Tongue (tissue), 2 donors: Measurements from ENCODE around the gene TAC1. TPM values are rescaled to one million over a fixed set of nuclear protein-coding genes. Genes with fewer than 3 reads are reported as not detected.
"Not testable (repeated sequence)": the region's sequence is repeated elsewhere in the genome, so short reads cannot be mapped to it uniquely, and the experiment has no call there.

Source experiments
- DNase-seq: peaks from one replicate; pipeline ENCODE4 v3.0.0-alpha.2; 2015
- total RNA-seq: library from RNA; depleted of rRNA; stranded (reverse); fragments of >200 nt; gene quantifications from one replicate; pipeline ENCODE4 v1.2.3, GENCODE V29; 2014

Gene TAC1
- total RNA-seq = 0.82 TPM

DNA sequence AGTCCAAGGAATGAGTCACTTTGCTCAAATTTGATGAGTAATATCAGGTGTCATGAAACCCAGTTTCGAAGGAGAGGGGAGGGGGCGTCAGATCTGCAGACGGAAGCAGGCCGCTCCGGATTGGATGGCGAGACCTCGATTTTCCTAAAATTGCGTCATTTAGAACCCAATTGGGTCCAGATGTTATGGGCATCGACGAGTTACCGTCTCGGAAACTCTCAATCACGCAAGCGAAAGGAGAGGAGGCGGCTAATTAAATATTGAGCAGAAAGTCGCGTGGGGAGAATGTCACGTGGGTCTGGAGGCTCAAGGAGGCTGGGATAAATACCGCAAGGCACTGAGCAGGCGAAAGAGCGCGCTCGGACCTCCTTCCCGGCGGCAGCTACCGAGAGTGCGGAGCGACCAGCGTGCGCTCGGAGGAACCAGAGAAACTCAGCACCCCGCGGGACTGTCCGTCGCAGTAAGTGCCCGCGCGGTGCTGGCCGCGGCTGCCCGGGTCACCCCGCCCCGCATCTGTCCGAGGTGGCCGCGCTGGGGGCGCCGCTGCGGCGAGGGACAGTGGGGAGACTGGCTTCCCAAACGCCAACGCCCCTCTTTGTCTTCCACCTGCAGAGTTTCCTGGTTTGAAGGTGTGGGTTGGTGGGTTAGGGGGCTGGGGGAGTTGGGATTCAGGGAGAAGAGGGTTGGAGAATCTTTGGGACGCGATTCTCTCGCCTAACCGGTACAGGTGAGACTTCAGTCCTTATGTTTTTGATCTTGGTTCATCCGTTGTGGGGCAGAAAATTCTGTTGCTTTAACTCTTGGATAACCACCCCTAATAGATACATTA lies at the start of gene TAC1:
Gene TAC1, plus strand, starts transcription at position 351 of the 829 bp plus-strand sequence. CDS start 527 bp downstream, outside the sequence.
- peak; percentile 24 for DNase-seq

DNA sequence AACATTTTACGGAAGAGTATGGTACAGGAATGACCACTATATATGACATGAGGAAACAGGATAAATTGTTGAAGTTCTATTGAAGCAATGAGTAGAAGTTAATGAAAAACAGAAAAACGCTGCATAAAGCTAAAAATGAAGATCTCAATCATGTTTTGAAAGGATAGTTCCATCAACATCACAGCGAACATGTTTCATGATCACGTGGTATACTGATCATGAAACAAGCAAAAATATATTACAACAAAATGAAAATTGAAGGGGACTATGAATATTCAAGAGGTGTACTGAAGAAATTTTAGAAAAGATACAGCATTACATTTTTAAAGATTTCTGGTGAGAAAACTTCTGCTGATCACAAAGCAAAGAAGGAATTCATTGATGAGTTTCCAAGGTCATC lies 45.9 kb upstream of the TAC1 start:
- no peak for DNase-seq

DNA sequence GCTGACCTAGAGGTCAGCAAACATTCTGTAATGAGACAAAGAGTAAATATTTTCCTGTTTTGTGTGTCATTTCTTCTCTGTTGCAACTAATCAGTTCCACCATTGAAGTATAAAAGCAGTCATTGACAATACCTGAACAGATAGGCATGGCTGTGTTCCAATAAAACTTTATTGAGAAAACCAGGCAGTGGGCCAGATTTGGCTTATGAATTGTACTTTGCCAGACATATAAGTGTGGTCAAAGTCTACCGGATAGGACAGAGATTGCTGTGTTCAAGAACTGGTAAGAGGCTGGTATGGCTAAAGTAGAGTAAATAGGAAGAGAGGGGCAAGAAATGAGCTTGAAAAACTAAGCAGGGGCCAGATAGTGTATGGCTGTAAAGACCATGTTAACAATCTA lies 38.3 kb upstream of the TAC1 start:
- no peak for DNase-seq

GRCh38 chr7:97694355-97694754 lies 37.5 kb upstream of the TAC1 start:
- DNase-seq = no peak

DNA sequence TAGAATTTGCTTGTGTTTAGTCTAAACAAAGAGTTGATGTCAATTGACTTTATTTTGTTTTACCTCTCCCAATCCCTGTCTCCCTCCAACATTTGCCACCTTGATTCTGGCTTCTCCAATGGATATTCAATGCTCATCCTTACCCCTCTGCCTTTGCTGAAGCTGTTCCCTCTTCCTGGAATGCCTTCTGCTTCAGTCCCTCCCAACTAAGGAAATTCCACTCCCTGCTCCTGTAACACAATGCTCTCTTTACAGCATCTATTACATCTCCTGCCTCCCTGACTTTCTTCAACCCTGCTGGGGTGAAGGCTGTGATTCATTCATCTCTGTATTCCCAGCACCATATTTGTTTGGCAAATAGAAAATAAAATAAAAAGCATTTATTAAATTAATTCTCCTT lies 34.5 kb upstream of the TAC1 start:
- DNase-seq = no peak

- no peak for DNase-seq
Observed at GRCh38 chr7:97722386-97722785, 9.5 kb upstream of the TAC1 start.

DNA sequence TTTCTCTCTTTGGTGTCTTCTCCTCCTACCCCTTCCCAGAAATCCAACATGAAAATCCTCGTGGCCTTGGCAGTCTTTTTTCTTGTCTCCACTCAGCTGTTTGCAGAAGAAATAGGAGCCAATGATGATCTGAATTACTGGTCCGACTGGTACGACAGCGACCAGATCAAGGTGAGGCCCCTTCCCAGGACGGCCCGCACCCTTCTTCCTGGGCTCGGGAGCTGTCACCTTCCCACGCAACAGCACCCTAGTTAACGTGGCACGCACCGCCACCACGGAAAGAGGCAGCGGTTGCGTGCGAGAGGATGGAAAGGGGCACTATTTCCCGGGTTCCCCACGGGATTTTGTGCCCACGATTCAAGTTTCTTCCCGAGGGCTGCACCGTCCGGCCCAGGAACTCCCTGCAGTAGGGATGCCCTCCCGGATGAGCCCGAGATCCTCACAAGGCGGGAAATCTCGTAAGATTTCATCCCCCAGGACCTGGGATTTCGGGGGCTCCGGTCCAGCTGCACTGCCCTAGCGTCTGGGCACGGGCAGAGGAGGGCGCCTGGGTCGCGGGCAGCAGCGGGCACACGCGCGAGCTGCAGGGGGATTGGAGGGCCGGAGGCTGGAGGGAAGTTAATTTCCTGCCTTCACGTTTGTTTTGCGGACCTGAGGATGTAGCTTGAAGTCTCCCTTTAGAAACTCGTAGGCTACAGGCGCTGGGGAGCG lies 834 bp downstream of the TAC1 start:
- peak; percentile 2 for DNase-seq

DNA sequence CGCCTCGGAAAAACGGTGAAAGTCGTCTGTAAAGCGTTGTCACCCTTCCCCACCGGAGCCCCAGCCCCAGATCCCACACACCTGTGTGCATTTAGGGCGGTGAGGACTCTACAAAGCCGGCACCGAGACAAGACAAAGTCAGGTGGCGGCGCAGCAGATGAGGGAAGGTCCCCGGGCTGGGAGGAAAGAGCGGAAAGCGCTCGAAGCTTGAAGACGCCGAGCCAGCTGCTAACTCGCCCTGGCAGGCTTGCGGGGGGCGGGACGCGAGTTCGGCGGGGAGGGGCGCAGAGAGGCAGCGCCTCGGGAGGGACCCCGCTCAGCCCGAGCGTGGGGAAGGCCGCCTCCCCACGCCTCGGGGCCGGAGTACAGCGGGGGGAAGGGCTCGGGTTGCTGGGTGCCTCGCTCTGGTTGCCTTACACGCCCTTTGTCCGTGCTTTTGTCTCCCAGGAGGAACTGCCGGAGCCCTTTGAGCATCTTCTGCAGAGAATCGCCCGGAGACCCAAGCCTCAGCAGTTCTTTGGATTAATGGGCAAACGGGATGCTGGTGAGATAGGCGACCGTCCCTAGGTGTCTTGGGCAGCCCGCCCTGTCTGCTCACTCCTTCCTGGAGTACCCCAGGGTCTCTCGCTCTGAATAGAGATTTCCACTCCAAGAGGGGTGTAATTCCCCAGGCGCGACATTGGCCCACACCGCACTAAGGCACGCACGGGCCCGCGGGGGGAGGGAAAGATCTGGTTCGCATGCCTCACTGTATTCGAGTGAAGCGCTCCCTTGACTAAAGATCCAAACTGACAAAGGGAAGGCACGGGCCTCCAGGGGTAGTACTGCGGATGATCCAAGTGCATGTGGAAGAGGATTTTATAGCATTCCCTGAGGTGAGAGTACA lies 1.6 kb downstream of the TAC1 start:
- DNase-seq = peak; percentile 37

- DNase-seq = no peak
Observed at GRCh38 chr7:97734255-97734654, 2.4 kb downstream of the TAC1 start.

- no peak for DNase-seq
Observed at GRCh38 chr7:97735075-97735474, 3.2 kb downstream of the TAC1 start.

GRCh38 chr7:97748482-97748881 lies 16.6 kb downstream of the TAC1 start:
- no peak for DNase-seq

GRCh38 chr7:97751566-97751965 lies 19.7 kb downstream of the TAC1 start:
- DNase-seq = no peak

GRCh38 chr7:97752215-97752614 lies 20.3 kb downstream of the TAC1 start:
- no peak for DNase-seq

- DNase-seq = no peak
Observed at GRCh38 chr7:97757824-97758223, 25.9 kb downstream of the TAC1 start.

- DNase-seq = no peak
Observed at GRCh38 chr7:97770850-97771249, 39.0 kb downstream of the TAC1 start.

DNA sequence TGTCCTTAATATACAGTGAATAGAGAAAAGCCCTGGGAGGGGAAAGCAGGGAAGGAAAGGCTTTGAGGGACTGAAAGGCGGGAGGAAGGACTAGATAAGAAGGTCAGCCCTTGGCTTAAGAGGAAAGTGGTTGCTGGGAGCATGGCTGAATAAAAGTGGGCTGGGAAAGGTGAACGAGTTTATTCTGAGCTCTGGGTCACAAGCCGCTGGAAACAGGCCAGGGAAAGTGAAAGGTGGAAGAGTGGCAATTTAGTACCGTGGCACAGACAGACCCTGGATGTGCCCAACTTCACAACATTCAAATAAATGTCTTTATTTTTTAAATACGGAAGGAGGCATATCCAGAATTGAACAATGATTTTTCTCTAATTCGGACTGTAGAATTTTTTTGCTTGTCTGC lies 39.7 kb downstream of the TAC1 start:
- DNase-seq = no peak

DNA sequence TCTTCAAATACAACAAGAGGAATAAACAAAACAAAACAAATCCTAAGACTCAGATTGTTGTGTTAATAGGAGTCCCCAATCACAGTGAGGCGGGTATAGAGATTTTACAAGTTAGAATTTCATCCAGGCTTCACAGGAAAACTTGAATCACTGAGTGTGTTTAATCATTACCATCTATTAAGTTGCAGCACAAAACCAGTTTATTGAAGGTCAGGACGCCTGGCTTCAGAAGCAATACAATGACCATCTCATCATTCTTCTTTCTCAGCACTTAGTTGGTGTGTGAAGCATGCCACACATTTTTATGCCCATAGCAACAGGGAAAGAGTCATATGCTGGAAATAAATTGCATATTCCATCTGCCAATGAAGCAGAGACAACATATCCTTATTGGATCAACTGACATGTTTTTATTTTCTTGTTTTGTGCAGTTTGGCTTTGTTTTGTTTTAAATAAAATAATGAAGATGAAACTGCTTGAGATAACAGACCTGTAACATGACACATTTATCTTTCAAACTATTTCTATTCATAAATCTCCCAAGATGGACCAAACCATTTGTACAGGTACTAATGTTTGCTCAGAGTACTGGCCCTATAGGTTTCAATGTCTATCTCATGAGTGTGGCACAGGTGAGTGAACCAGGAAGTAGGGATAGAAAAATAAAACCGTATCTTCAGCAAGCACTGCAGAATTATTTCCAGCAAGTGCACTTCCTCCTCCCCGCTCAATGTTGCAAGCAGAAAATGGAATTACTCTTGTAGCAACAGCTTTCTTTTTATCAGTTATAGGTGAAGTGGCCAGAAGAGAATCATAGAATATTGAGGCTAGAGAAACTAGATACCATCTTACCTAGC lies 40.4 kb downstream of the TAC1 start:
- DNase-seq = no peak

GRCh38 chr7:97786398-97786797 lies 54.5 kb downstream of the TAC1 start:
- not testable (repeated sequence) for DNase-seq
